GM21786 (cell line): ENCODE measurements around the gene MMP2.

ENCODE experiments used
- ATAC-seq: cut with Tn5 transposase; IDR thresholded peaks from one replicate; pipeline ENCODE4 v1.9.1; 2021; ENCODE audit not compliant: unreplicated experiment

The MMP2 gene

DNA sequence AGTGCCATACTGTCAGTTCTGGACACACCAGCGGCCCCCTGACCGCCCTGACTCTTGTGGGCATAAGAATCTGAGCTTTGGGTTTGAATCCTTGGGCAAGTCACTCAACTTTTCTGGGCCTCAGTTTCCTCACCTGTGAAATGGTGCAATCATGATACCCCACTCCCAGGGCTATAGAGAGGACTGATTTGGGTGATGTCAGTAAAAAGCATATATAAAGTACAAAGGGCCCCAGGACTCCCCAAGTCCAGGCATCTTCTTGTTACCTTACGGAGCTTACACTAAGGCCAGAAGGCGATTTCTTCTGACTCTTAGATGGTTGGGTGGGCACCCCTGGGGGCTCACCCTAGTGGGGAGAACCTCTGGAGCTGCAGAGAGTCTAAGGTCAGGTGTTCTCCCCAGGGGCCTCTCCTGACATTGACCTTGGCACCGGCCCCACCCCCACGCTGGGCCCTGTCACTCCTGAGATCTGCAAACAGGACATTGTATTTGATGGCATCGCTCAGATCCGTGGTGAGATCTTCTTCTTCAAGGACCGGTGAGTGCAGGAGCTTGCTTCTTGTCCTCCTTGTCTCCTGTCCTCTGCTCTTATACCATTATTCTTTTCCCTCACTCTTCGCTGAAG, 13.9 kb downstream of the MMP2 start:
- ATAC-seq: no peak

DNA sequence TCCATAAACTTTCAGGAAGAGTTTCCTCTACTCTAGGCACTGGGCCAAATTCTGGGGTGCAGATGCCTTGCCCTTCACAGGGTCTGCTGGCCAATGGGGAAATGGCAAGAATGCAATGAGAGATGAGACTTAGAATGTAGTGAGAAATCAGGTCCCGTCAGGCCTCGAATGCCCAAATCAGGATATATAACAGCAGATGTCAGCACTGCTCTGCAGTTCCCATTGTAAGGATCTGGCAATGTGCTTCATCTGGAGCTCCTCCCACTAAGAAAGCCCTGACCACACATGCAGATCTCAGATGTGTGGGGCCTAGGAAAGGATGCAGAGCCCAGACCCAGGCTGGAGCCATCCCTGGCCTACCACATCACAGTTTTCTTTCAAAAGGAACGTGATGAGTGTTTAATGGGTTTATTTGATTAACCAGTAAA, 16.0 kb downstream of the MMP2 start:
- no peak for ATAC-seq

DNA sequence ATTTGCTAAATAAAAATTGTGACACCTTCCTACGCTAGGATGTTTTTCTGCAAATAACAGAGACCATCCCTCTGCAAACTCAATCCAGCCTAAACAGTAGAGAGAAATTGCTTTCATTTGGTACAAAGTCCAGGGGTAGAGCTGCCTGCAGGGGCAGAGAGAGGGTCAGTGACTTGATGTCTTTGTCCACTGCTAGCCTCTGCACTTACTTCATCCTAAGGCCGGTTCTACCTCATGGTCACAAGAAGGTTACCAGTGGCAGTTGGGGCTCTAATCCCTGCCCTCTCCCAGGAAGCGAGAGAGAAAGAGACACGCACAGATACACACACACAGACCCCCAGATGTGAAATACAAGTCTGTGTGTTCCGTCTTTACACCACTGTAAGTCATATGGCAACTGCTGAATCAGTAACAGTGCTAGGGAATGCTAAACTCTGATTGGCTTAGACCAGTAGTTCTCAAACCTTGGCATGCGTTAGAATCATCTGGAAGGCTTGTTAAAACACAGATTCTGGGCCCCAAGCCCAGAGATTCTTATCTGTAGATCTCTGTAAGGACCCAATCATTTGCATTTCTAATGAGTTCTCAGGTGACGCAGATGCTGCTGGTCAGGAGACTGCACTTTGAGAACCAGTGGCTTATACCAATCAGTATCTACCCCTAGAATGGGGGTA, 16.8 kb downstream of the MMP2 start:
- no peak for ATAC-seq

DNA sequence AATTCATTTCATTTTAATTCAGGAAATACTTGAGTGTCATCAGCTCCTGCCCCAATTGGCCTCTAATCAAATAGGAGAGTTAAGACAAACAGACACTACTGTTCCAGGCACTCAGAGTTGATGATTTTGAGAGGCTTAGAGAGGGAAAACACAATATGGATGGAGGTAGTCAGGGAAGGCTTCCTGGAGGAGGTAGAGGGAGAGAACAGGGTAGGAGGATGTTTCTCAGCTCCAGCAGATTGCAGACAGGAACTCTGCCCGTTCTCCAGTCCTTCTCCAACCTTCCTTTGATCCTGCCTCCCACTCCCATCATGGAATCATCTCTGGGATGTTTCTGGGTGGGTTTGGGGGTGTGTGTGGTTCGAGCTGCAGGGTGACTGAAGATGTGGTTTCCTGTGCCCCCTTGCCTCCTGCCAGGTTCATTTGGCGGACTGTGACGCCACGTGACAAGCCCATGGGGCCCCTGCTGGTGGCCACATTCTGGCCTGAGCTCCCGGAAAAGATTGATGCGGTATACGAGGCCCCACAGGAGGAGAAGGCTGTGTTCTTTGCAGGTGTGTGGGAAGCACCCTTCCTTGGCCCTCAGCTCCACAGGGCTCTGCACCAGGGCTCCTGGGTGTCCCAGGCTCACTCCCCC, 17.6 kb downstream of the MMP2 start:
- no peak for ATAC-seq

DNA sequence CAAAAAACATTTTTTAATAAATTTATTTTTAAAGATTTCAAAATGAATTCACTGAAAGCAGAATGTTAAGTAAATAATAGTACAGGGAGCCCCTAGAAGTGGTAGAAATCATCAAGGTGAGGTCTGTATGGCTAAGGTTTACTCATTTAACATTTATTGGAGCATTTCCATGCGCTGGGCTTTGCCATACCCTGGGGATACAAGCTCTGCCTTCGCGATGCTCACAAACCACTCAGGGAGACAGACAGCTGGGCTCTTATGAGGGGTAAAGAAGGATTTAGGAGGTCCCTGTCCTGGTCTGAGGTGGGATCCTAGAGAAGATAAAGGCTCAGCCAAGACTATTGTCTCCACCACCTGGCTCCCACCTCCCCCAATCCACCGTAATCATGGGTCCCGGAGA, 18.6 kb downstream of the MMP2 start:
- no peak for ATAC-seq

DNA sequence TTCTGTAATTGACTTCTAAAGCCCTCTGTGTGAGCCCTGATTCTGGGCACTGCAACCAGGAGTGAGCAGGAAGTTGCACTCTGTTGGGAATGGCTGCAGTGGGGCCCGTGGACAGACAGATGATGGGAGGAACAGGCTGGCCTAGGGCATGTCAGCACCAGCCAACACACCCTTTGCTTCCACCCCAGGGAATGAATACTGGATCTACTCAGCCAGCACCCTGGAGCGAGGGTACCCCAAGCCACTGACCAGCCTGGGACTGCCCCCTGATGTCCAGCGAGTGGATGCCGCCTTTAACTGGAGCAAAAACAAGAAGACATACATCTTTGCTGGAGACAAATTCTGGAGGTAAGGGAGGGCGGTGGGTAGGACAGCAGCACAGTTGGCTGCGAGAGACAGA, 19.1 kb downstream of the MMP2 start:
- no peak for ATAC-seq

DNA sequence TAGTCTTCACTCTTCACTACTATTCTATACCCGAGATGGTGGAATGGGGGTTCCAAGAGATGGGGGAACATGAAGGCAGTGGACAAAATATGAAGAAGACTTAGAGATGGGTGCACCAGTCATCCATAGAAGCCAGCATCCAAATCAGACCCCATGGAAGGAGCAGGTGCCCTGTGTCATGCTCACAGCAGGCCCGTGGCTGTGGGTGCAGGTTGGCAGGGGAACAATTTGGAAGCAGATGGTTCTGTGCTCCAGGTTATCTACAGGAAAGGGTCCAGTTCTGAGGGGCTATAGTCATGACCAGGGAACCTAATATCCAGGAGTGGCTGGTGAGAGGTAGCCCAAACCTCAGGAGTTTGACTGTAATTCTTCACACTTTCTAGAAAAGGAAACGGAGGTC, 20.3 kb downstream of the MMP2 start:
- ATAC-seq: no peak

DNA sequence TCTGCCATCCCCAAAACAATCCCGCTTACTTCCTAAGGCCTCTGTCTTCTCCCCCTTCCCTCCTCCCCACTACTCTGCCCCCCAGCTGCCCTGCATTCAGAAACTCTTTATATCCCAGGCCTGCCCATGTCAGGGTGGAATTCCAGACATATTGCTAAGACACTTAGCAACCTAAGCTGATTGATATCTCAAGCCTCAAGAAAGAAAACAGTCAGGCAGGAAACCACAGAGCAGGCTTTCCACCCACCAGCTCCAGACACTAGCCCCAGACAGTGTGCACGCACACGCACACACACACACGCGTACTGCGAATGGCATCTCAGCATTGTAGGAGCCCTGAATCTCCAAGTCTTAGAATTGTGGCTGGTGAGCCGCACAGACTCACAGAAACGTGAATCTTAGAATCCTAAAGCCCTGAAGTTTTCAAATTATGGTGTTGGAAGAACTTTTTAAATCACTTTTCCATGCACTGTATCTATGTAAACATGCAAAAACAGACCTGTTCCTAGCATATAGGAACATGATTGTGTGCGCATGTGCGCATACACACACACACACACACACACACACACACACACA, 21.0 kb downstream of the MMP2 start:
- ATAC-seq: no peak

DNA sequence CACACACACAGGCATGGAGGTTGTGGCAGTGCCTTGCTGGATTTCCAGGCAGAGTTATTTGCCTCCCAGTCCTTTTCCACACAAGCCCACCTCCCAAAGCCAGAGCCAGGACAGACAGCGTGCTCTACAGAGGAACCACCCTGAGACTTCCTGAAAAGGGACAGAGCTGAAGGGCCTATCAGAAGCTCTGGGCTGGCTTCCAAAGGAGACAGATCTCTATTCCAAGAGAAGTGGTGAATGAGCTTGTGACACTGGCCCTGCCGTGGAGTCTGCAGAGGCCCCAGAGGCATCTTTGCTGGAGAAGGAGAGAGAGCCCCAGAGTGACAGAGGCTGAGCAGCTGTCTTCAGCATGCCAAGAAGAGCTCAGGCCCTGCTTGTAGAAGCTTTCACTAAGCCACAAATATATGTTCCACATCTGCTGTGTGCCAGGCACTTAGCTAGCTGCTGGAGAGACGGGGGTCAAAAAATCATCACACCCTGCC, 21.6 kb downstream of the MMP2 start:
- ATAC-seq: no peak

DNA sequence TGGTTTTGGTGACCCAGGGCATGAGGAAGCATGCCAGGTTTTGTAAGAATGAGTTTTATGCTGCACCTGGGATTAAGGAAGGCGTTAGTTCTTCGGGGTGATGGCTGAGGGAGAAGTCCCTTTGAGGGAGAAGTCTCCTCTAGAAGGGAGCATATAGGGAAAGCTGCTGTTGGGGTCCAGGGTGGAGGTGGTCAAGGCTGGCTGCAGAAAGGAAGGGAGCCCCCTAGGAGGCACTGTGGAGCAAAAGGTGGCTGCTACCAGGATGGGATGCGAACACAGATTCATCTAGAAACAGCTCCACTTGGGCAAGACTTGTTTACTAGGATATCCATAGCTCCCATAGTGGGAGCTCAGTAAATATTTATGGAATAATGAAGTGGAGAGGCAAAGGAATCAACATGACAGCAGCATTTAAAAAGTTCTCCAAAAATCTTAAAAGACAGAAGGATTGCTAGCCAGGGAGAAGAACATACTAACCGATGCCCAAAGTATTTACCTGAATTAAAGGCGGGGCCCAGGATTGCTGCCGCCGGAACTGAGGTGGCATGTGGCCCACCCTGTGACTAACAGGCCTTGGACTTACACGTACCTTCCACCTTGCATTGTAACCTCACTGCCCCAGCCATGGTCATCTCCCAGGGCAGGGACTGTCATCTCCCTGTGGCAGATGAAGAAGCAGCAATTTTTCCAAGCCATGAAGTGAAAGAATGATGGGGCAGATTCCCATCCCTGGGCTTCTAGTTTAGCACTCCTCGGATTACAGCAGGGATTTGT, 22.7 kb downstream of the MMP2 start:
- no peak for ATAC-seq

DNA sequence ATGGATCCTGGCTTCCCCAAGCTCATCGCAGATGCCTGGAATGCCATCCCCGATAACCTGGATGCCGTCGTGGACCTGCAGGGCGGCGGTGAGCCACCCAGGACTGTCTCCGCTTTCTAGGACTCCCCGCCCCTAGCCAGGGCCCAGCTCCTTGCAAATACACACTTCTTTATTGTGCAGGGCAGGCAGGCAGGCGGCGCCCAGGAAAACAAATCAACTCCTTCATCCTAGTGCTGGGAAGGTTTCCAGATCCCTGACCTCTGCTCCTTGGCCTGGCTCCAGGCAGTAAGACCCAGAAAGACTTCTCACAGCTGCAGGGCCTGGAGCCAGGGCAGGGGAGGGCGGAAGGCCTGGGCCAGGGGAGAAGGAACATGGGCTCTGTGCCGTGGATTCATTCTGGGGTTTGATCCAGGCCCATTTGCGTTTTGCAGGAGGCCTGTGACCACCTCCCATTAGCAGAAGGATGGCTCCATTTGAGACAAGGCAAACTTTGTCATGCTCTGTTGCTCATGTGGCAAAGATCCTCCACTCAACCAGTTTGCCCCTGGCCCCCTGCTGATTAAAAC, 23.9 kb downstream of the MMP2 start:
- ATAC-seq: no peak

DNA sequence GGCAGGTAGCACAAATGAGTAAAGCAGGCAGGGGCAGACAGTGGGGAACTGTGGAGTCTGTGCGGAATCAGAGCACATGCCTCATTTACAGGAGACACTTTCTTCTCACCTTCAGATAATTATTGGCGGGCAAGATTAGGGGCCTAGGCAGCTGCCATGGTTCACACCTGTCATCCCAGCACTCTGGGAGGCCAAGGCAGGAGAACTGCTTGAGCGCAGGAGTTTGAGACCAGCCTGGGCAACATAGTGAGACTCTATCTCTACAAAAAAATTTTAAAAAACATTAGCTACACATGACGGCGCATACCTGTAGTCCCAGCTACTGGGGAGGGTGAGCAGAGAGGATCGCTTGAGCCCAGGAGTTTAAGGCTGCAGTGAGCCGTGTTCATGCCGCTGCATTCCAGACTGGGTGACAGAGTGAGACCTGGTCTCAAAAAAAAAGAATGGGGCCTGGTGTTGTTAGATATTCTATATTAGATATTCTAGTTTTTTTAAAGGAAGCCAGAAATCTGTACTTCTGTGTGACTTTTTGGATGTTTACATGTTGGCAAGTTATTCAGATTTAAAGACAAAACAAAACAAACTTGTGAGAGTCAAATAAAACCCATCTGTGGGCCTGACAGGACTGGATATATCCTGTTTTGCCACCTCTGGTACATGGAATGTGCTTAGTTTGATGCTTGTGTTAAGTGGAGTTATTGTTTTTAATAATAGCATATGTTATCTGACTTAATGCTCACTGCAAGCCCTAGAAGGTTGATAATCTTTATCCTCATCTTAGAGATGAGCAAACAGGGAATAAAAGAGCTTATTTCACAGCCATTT, 24.9 kb downstream of the MMP2 start:
- ATAC-seq: no peak

DNA sequence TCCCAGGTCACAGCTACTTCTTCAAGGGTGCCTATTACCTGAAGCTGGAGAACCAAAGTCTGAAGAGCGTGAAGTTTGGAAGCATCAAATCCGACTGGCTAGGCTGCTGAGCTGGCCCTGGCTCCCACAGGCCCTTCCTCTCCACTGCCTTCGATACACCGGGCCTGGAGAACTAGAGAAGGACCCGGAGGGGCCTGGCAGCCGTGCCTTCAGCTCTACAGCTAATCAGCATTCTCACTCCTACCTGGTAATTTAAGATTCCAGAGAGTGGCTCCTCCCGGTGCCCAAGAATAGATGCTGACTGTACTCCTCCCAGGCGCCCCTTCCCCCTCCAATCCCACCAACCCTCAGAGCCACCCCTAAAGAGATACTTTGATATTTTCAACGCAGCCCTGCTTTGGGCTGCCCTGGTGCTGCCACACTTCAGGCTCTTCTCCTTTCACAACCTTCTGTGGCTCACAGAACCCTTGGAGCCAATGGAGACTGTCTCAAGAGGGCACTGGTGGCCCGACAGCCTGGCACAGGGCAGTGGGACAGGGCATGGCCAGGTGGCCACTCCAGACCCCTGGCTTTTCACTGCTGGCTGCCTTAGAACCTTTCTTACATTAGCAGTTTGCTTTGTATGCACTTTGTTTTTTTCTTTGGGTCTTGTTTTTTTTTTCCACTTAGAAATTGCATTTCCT, 26.5 kb downstream of the MMP2 start:
- ATAC-seq: no peak

DNA sequence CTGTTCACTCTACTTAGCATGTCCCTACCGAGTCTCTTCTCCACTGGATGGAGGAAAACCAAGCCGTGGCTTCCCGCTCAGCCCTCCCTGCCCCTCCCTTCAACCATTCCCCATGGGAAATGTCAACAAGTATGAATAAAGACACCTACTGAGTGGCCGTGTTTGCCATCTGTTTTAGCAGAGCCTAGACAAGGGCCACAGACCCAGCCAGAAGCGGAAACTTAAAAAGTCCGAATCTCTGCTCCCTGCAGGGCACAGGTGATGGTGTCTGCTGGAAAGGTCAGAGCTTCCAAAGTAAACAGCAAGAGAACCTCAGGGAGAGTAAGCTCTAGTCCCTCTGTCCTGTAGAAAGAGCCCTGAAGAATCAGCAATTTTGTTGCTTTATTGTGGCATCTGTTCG, 27.1 kb downstream of the MMP2 start:
- no peak for ATAC-seq

DNA sequence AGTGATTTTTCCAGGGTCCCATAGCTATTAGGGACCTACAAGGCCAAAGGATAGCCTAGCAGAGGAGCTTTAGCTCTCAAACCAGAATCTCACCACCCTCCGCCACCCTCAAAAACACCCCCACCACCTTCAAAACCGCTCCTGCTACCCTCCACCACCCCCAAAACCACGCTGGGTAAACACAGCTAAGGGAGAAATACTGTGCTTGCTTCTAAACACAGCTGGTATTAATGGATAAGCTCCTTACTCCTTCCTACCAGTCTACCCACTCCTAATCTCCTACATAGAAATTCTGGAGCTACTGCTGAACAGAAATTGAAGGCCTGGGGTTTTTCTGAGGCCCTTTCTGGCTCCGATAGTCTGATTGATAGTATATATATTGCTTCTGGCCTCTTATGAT, 27.7 kb downstream of the MMP2 start:
- no peak for ATAC-seq

DNA sequence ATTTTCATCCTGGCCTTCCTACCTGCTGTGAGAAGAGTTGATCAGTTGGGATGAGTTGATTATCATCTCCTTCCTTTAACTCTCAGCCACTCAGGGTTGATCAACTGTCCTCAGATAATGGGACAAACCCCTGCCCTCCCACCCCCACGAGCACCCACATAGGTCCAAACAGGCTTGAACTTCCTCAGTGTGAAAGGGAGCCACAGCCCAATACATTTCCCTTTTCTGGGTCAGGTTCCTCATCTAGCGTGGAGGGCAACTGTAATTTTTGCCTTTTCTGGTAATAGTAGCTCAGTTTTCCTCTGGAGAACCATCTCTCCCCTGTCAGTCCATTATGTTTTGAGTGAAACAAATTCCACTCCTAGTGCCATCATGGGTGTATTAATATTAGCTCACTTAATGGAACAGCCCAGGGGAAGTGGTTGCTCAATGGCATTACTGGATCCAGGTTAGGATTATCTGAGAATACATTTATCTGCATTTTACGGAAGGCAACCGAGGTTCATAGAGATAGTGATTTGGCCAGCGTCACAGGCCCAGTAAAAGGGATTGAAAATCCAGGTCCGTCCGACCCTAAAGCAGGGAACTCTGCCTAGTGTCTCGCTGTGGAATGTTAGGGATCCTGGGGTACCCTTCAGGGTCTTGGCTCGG, 29.4 kb downstream of the MMP2 start:
- no peak for ATAC-seq

DNA sequence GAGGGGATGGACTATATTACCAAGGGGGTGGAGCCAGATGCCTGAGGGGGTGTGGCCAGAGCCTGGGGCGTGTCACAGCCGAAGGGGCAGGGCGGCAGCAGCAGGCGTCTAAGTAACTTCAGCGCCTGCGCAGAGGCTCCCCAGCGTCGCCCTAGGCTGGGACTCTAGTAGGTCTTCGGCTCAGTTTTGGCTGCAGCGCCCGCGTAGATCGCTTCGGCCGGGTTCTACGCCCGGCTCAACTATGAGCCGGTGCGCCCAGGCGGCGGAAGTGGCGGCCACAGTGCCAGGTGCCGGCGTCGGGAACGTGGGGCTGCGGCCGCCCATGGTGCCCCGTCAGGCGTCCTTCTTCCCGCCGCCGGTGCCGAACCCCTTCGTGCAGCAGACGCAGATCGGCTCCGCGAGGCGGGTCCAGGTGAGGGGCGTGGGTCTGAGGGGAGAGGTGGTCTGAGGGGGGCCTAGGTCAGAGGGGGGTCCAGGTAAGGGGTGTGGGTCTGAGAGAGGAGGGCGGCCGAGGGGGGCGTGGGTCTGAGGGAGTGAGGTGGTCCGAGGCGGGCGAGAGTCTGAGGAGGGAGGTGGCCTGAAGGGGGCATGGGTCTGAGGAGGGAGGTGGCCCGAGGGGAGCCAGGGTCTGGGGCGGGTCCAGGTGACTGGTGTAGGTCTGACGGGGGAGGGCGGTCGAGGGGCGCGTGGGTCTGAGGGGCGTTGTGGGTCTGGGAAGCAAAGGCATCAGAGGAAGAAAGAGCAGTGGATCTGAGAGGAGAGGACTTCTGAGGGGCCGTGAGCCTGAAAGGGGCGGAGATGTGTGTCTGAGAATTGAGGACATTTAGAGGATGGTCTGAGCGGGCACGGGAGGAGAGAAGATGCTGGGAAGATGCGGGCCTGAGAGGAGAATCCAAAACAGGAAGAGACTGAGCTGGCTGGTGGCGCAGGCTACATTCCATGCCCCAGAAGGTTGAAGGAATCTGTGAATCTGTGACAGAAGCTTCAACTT, 30.2 kb downstream of the MMP2 start, which contains the start of gene LPCAT2:
Gene LPCAT2 (plus strand): TSS at position 132 of the 991 bp plus-strand sequence. CDS start 110 bp downstream, at position 242.
- ATAC-seq: no peak
